ENCODE measurements around the gene LPP. TPM values are rescaled to one million over a fixed set of nuclear protein-coding genes. Genes with fewer than 3 reads are reported as not detected.

LPP gene
- total and polyA plus RNA-seq, 2 donors (not counting 1 experiment from before 2014, with no cell fraction given): 7.6 to 81.7 TPM

DNA sequence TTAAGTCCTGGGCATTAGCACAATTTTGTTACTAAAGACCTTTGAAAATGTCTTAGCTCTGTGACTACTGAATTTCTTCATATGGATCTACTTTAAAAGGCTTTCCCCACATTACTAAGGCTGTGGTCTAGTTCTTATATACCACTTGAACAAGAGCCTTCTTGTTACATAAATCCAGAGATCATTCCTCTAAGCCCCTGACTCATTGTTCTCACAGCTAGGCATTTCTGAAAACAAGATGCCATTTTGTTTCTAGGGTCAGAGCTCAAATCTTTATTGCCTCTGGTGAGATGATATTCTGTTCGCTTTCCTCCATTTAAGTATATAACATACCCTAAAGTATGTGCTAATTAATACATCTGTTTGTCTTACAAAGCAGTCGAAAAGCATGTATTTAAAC lies 29.8 kb upstream of the LPP start:
- H3K4me1 Mint-ChIP-seq: peaks cover 21% of the 10 kb centered on the region
- POLR2A ChIA-PET: no interaction called here

GRCh38 chr3:188125076-188125475 lies 28.9 kb upstream of the LPP start:
- Histone ChIP-seq H3K4me1 (ENCODE audit: control insufficient read depth in 2 of 2, insufficient read depth in 2 of 2, low read length in 2 of 2) (peaks cover 16 to 18% of the 10 kb centered on the region in 2 donors), H3K27ac (ENCODE audit: low read length in 2 of 2) (no peak overlapping the region), H4K20me1 (ENCODE audit: control insufficient read depth, insufficient read depth, low read length, poor library complexity, severe bottlenecking) (no peaks in the 10 kb centered on the region), H2AFZ (ENCODE audit: insufficient read depth, low read depth, low read length, poor library complexity, severe bottlenecking) (no peak overlapping the region), H3K4me3 (ENCODE audit: control extremely low read depth in 1 of 5, extremely low read depth in 1 of 5, insufficient read depth in 1 of 5, low read depth in 2 of 5, low read length in 4 of 5) (no peak overlapping the region), H3K4me2 (replicated peaks; ENCODE audit: low read depth, low read length, poor library complexity, severe bottlenecking) (no peak overlapping the region), H3K79me2 (ENCODE audit: control insufficient read depth, insufficient read depth, low read length) (no peaks in the 10 kb centered on the region), H3K9me3 (ENCODE audit: control extremely low read depth in 1 of 3, control insufficient read depth in 2 of 3, insufficient read depth in 1 of 3, low read length in 2 of 3) (no peaks in the 10 kb centered on the region), H3K27me3 (replicated peaks in 1 of 4; ENCODE audit: control extremely low read depth in 1 of 4, control insufficient read depth in 3 of 4, insufficient read depth in 4 of 4, low read length in 3 of 4) (no peaks in the 10 kb centered on the region), H3K36me3 (replicated peaks in 1 of 2; ENCODE audit: control extremely low read depth in 1 of 2, control insufficient read depth in 1 of 2, extremely low read depth in 1 of 2, insufficient read depth in 2 of 2, low read length in 1 of 2) (no peaks in the 10 kb centered on the region), H3K9ac (ENCODE audit: low read length) (no peak overlapping the region)
- H3K9me3 Mint-ChIP-seq (ENCODE audit: insufficient read depth): no peaks in the 10 kb centered on the region
- intact Hi-C loops (cut with micrococcal nuclease): no loop called here
- peaks cover 21% of the 10 kb centered on the region for H3K4me1 Mint-ChIP-seq
- TF ChIP-seq EZH2 (IDR thresholded peaks at IDR 0.05; ENCODE audit: borderline replicate concordance, insufficient read depth, low read depth, low read length, poor library complexity, severe bottlenecking) (no peak), CTCF (IDR thresholded peaks at IDR 0.05) (no peak)
- H3K27me3 Mint-ChIP-seq: peaks cover 3% of the 10 kb centered on the region
- ATAC-seq (ENCODE audit: low read depth): no peak
- POLR2A ChIA-PET: no interaction called here
- H3K4me3 Mint-ChIP-seq: no peak overlapping the region
- DNase-seq: no peak
- CTCF ChIA-PET: interaction anchor here (1.1 kb wide), 1 partner anchor 384 kb away, joined by 5 read pairs; no protein-coding TSS in a partner anchor
- no peak overlapping the region for H3K27ac Mint-ChIP-seq
- WGBS (ENCODE audit: insufficient coverage): 100% methylated on average over 3 of the region's 3 CpGs

More for the DNA sequence above, 29.8 kb upstream of the LPP start:
- no peak for DNase-seq
- Mint-ChIP-seq H3K27ac (peak overlapping the region; percentile 4), H3K27me3 (peaks cover 3% of the 10 kb centered on the region), H3K9me3 (ENCODE audit: insufficient read depth) (no peaks in the 10 kb centered on the region), H3K4me3 (no peak overlapping the region)
- Histone ChIP-seq H2AFZ (ENCODE audit: insufficient read depth, low read depth, low read length, poor library complexity, severe bottlenecking) (no peak overlapping the region), H3K4me2 (replicated peaks; ENCODE audit: low read depth, low read length, poor library complexity, severe bottlenecking) (no peak overlapping the region), H3K27ac (ENCODE audit: low read length in 2 of 2) (no peak overlapping the region), H3K4me3 (ENCODE audit: control extremely low read depth in 1 of 5, extremely low read depth in 1 of 5, insufficient read depth in 1 of 5, low read depth in 2 of 5, low read length in 4 of 5) (no peak overlapping the region), H3K36me3 (replicated peaks in 1 of 2; ENCODE audit: control extremely low read depth in 1 of 2, control insufficient read depth in 1 of 2, extremely low read depth in 1 of 2, insufficient read depth in 2 of 2, low read length in 1 of 2) (no peaks in the 10 kb centered on the region), H4K20me1 (ENCODE audit: control insufficient read depth, insufficient read depth, low read length, poor library complexity, severe bottlenecking) (no peaks in the 10 kb centered on the region), H3K27me3 (replicated peaks in 1 of 4; ENCODE audit: control extremely low read depth in 1 of 4, control insufficient read depth in 3 of 4, insufficient read depth in 4 of 4, low read length in 3 of 4) (no peaks in the 10 kb centered on the region), H3K9ac (ENCODE audit: low read length) (no peak overlapping the region), H3K79me2 (ENCODE audit: control insufficient read depth, insufficient read depth, low read length) (no peaks in the 10 kb centered on the region), H3K4me1 (ENCODE audit: control insufficient read depth in 2 of 2, insufficient read depth in 2 of 2, low read length in 2 of 2) (peaks cover 16 to 18% of the 10 kb centered on the region in 2 donors), H3K9me3 (ENCODE audit: control extremely low read depth in 1 of 3, control insufficient read depth in 2 of 3, insufficient read depth in 1 of 3, low read length in 2 of 3) (no peaks in the 10 kb centered on the region)
- ATAC-seq (ENCODE audit: low read depth): no peak
- CTCF ChIA-PET: interaction anchor here (0.6 to 1.1 kb wide), 2 partner anchors 126 to 383 kb away, joined by 3 to 5 read pairs; no protein-coding TSS in a partner anchor
- TF ChIP-seq EZH2 (IDR thresholded peaks at IDR 0.05; ENCODE audit: borderline replicate concordance, insufficient read depth, low read depth, low read length, poor library complexity, severe bottlenecking): no peak
- TF ChIP-seq CTCF (IDR thresholded peaks at IDR 0.05): no peak
- no CpG with 5 or more reads among the region's 2 CpGs for WGBS (ENCODE audit: insufficient coverage)
- intact Hi-C loops (cut with micrococcal nuclease): no loop called here
